Right lobe of liver (tissue), 6 donors: ENCODE results near the gene ZNF646. TPM values are rescaled to one million over a fixed set of nuclear protein-coding genes. Genes with fewer than 3 reads are reported as not detected.

ENCODE experiments used
- ATAC-seq, 4 donors: fragments of 200-7000 bp; cut with Tn5 transposase; one replicate each; pipeline ENCODE4 v1.9.1; 2020; ENCODE audit warnings: mild to moderate bottlenecking in 4 of 4, moderate library complexity in 4 of 4
- DNase-seq, 3 donors: peaks; one replicate each; pipeline ENCODE4 v3.0.0-alpha.2; 2020
- H3K27ac ChIP-seq, 3 donors: fragments of 200-600 bp; one replicate each; pipeline ENCODE4 v1.8.0; 2022
- H3K27me3 ChIP-seq, 2 donors: fragments of 200-600 bp; one replicate each; pipeline ENCODE4 v1.8.0; 2022
- H3K36me3 ChIP-seq, 4 donors: fragments of 200-600 bp; sonication (generic) in 1 of 4; one replicate each; pipeline versions ENCODE4 v1.5.1 to v1.8.0; 2017 to 2022; ENCODE audit warnings: control low read depth in 1 of 4
- H3K4me1 ChIP-seq, 4 donors: fragments of 200-600 bp; sonication (generic) in 1 of 4; one replicate each; pipeline versions ENCODE4 v1.5.1 to v1.8.0; 2017 to 2022; ENCODE audit warnings: control low read depth in 1 of 4
- H3K4me3 ChIP-seq, 3 donors: fragments of 200-600 bp; one replicate each; pipeline ENCODE4 v1.8.0; 2022
- H3K9me3 ChIP-seq, 4 donors: fragments of 200-600 bp; sonication (generic) in 1 of 4; one replicate each; pipeline versions ENCODE4 v1.5.1 to v1.8.0; 2017 to 2022; ENCODE audit warnings: control low read depth in 1 of 4
- POLR2A ChIP-seq: fragments of 450-650 bp; IDR thresholded peaks from one replicate; pipeline ENCODE4 v1.6.1; 2017; ENCODE audit warnings: antibody characterized with exemption, mild to moderate bottlenecking
- WGBS: methylation state at CpG from one replicate; pipeline ENCODE4 v1.1.6; 2018; ENCODE audit warnings: low coverage, low lambda C conversion rate; ENCODE audit not compliant: insufficient coverage; ENCODE audit errors: missing lambda C conversion rate; 5-methylcytosine and 5-hydroxymethylcytosine counted together
- intact Hi-C, 2 donors: fragments of 100-400 bp; cut with DNase I; formaldehyde crosslinking; loops; one replicate each; pipeline versions ENCODE4 v1.11.2 to v1.14.1; 2022
- total RNA-seq, 6 experiments: library from RNA; depleted of rRNA in 2 of 6; stranded (reverse); fragments of >200 nt in 2 of 6; fragmentation: NEBNext Ultra II Directional in 3 of 6; extraction: Animal tissue kit (Norgen Biotek cat#: 25700) in 3 of 6; gene quantifications; one replicate each; pipeline versions ENCODE4 v1.1.0 to v1.2.4, GENCODE V29; 2016 to 2023
- TF ChIP-seq, protein P1 (sequence below), 4 donors: fragments of 200-600 bp in 3 of 4; fragments of 450-650 bp in 1 of 4; IDR thresholded peaks; one replicate each; pipeline versions ENCODE4 v1.5.1 to v1.8.0; 2016 to 2022; ENCODE audit warnings: antibody characterized with exemption in 4 of 4, mild to moderate bottlenecking in 2 of 4
- donor health status: DM: no; HTN: yes; CAD: no.
- donor health status: DM: no; HTN: no; CAD: no.
- donor health status: DM: no; HTN: no; CAD: no.
- donor health status: DM: no; HTN: yes; CAD: no.
- donor health status: DM: no; HTN: yes; CAD: no.

ZNF646 gene
- total RNA-seq, 6 experiments from 2014 or later = 4.2 to 5.0 (median 4.5) TPM

DNA sequence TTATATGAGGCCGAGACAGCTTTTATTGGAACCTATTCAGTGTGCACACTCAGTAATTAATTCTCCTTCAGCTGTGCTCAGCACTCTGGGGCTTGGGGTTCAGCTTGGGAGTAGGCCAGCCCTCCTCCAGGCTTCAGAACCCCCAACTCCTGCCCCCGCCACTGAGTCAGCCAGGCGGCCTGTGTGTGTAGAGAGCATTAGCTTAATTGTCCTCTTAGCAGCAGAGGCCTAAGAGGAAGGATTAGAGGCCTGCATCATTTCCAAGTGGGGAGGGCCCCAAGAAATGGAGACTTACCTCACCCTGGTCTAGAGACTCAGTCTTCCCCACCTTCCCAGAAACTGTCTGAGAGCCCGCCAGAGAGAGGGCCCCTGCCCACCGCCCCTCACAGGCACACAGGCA lies 13.7 kb downstream of the ZNF646 start:
- Histone ChIP-seq H3K27ac (no peak overlapping the region), H3K27me3 (no peaks in the 10 kb centered on the region), H3K9me3 (no peaks in the 10 kb centered on the region), H3K4me3 (no peak overlapping the region), H3K36me3 (peaks cover 0 to 70% (median 33%) of the 10 kb centered on the region in 4 donors), H3K4me1 (peaks cover 0 to 5% (median 0%) of the 10 kb centered on the region in 4 donors)
- TF ChIP-seq POLR2A = no peak
- TF ChIP-seq, protein P1, sequence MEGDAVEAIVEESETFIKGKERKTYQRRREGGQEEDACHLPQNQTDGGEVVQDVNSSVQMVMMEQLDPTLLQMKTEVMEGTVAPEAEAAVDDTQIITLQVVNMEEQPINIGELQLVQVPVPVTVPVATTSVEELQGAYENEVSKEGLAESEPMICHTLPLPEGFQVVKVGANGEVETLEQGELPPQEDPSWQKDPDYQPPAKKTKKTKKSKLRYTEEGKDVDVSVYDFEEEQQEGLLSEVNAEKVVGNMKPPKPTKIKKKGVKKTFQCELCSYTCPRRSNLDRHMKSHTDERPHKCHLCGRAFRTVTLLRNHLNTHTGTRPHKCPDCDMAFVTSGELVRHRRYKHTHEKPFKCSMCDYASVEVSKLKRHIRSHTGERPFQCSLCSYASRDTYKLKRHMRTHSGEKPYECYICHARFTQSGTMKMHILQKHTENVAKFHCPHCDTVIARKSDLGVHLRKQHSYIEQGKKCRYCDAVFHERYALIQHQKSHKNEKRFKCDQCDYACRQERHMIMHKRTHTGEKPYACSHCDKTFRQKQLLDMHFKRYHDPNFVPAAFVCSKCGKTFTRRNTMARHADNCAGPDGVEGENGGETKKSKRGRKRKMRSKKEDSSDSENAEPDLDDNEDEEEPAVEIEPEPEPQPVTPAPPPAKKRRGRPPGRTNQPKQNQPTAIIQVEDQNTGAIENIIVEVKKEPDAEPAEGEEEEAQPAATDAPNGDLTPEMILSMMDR (IDR thresholded peaks at IDR 0.05) = no peak
- ATAC-seq = no peak
- intact Hi-C loops = loop anchor here in 1 of 2 donors (10.0 kb wide), 1 partner anchor 103 kb away; the partner anchor contains the start of gene HSD3B7
- 80% methylated on average over 1 of the region's 5 CpGs for WGBS
- DNase-seq = no peak

DNA sequence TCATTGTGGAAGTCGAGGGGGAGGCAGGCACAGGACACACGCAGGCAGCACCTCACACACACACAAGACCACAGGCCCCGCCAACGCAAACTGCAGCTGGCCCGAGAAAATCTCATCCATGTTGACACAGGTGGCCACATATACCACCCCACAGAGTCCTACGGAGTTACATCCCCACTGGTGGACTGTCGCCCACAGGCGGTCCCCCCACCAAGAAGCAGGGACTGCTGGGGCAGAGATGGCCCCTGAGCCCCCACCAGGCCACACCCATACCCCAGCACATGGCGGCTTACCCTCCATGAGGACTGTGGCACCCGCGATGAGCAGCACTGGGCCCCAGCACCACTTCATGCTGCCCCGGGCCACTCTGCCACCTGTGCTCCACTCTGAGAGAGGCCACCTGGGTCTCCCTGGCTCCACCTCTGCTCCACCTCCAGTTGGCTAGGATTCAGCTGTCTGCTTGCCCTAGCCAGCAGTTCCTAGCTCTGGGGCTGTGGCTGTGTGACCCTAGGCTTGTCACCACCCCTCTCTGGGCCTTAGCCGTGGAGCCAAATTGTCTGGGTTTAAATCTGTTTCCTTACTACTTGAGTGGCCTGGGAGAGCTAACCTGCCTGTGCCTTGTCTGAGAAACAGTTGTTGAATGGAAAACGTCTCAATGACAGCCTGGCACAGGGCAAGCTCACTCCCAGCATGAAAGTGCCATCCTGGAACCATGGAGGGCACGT lies 14.4 kb downstream of the ZNF646 start, which contains the start of gene PRSS53:
TSS of gene PRSS53 (minus strand) at position 485 of the 725 bp plus-strand sequence. CDS start at position 351, 134 bp downstream.
- no peak for DNase-seq
- peaks cover 0 to 70% (median 31%) of the 10 kb centered on the region in 4 donors for H3K36me3 ChIP-seq

DNA sequence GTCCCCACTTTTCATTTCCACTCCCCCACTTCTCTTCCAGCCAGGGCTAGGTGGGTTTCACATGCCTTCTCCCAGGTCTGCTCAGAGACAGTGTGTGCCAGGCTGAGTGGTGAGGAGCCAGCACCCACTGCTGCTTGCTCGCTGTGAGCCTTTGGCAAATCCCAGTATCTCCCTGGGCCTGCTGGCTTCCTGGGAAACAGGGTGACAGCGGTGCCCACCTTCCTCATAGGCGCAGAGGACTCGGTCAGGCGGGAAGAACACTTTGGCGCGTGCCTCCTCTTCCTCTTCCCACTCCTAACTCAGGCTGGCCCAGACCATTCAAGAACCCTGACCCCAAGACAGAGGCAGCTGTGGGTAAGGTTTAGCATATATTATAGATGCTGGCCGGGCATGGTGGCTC lies 15.0 kb downstream of the ZNF646 start:
- TF ChIP-seq POLR2A = no peak
- TF ChIP-seq, protein P1 (IDR thresholded peaks at IDR 0.05) = no peak
- no peaks in the 10 kb centered on the region for H3K9me3 ChIP-seq
- DNase-seq = no peak
- H3K27ac ChIP-seq = no peak overlapping the region
- no peaks in the 10 kb centered on the region for H3K27me3 ChIP-seq
- intact Hi-C loops = loop anchor here in 1 of 2 donors (10.0 kb wide), 1 partner anchor 104 kb away; the partner anchor contains the start of gene HSD3B7
- no peak overlapping the region for H3K4me3 ChIP-seq
- ATAC-seq = no peak
- H3K4me1 ChIP-seq = peaks cover 0 to 9% (median 0%) of the 10 kb centered on the region in 4 donors
- peaks cover 0 to 65% (median 29%) of the 10 kb centered on the region in 4 donors for H3K36me3 ChIP-seq
- WGBS = no CpG with 5 or more reads among the region's 8 CpGs

More for the DNA sequence above, 14.4 kb downstream of the ZNF646 start, which contains the start of gene PRSS53:
- Histone ChIP-seq H3K9me3 (no peaks in the 10 kb centered on the region), H3K4me3 (no peak within 1 kb of the TSS), H3K4me1 (peaks cover 0 to 9% (median 0%) of the 10 kb centered on the region in 4 donors), H3K27me3 (no peaks in the 10 kb centered on the region), H3K27ac (no peak within 1 kb of the TSS)
- intact Hi-C loops = loop anchor here in 1 of 2 donors (10.0 kb wide), 1 partner anchor 104 kb away; the partner anchor contains the start of gene HSD3B7
- no peak for ATAC-seq
- TF ChIP-seq, protein P1 (IDR thresholded peaks at IDR 0.05) = no peak
- no peak for TF ChIP-seq POLR2A
- WGBS = 54% methylated on average over 3 of the region's 15 CpGs

DNA sequence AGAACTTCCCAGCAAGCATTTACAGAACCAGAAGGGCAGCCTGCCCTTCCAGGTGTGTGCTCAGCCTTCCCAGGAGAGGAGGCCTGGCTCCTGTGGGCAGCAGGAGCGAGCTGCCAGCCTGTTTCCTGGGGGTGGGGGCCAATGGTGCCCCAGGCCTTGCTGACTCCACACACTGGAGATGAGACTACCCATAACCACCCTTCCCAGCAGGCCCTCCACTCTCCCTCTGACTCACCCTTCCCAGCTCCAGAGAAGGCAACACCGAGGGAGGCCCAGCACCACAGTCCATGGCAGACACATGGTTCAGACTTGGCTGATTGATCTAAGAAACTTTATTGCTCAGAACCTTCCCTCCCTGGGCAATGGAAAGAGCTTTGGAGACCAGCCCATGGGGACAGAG lies 16.3 kb downstream of the ZNF646 start:
- Histone ChIP-seq H3K36me3 (peaks cover 0 to 54% (median 24%) of the 10 kb centered on the region in 4 donors), H3K4me1 (peaks cover 0 to 15% (median 0%) of the 10 kb centered on the region in 4 donors), H3K9me3 (no peaks in the 10 kb centered on the region), H3K27ac (no peak overlapping the region), H3K27me3 (no peaks in the 10 kb centered on the region), H3K4me3 (no peak overlapping the region)
- no peak for ATAC-seq
- intact Hi-C loops = loop anchor here in 1 of 2 donors (5.0 kb wide), 1 partner anchor 108 kb away; no protein-coding TSS in a partner anchor
- no peak for DNase-seq
- TF ChIP-seq, protein P1 (IDR thresholded peaks at IDR 0.05) = no peak
- TF ChIP-seq POLR2A = no peak
- WGBS = 78% methylated on average over 1 of the region's 2 CpGs
